Breast epithelium (tissue), 4 donors: Measurements from ENCODE around the gene OR9Q1. TPM values are rescaled to one million over a fixed set of nuclear protein-coding genes. Genes with fewer than 3 reads are reported as not detected.
"Not testable (repeated sequence)": the region's sequence is repeated elsewhere in the genome, so short reads cannot be mapped to it uniquely, and the experiment has no call there.

Source experiments
- DNase-seq, 2 donors: peaks; one replicate each; pipeline ENCODE4 v3.0.0-alpha.2; 2019; ENCODE audit warnings: low spot score in 2 of 2
- H3K27ac ChIP-seq, 2 donors: fragments of 200-600 bp; sonication (generic) in 1 of 2; one replicate each; pipeline ENCODE4 v1.5.1; 2016 to 2019; ENCODE audit warnings: mild to moderate bottlenecking in 1 of 2
- H3K27me3 ChIP-seq, 2 donors: fragments of 200-600 bp; sonication (generic) in 1 of 2; one replicate each; pipeline versions ENCODE4 v1.5.1 to v1.6.0; 2017 to 2019; ENCODE audit warnings: control low read depth in 1 of 2, mild to moderate bottlenecking in 1 of 2
- H3K36me3 ChIP-seq: fragments of 200-600 bp; one replicate; pipeline ENCODE4 v1.5.1; 2019
- H3K4me1 ChIP-seq, 2 donors: fragments of 200-600 bp; sonication (generic); one replicate each; pipeline ENCODE4 v1.5.1; 2016 to 2019; ENCODE audit warnings: control low read depth in 1 of 2
- H3K4me3 ChIP-seq, 3 donors: fragments of 200-600 bp; sonication (generic); 1 replicate in 2 of 3; 2 replicates in 1 of 3; pipeline ENCODE4 v1.5.1; 2016 to 2019; ENCODE audit warnings: mild to moderate bottlenecking in 3 of 3, moderate library complexity in 2 of 3
- H3K9me3 ChIP-seq, 2 donors: fragments of 200-600 bp; sonication (generic) in 1 of 2; one replicate each; pipeline ENCODE4 v1.5.1; 2016 to 2019; ENCODE audit warnings: control low read depth in 1 of 2
- CTCF ChIP-seq, 3 donors: fragments of 450-650 bp; IDR thresholded peaks; one replicate each; pipeline ENCODE4 v1.5.1; 2016 to 2017; ENCODE audit warnings: antibody characterized with exemption in 3 of 3, mild to moderate bottlenecking in 3 of 3, moderate library complexity in 3 of 3
- POLR2A ChIP-seq: fragments of 450-650 bp; IDR thresholded peaks from one replicate; pipeline ENCODE4 v1.6.1; 2016; ENCODE audit warnings: antibody characterized with exemption, mild to moderate bottlenecking, moderate library complexity
- POLR2AphosphoS5 ChIP-seq, 3 donors: sonication (generic); formaldehyde crosslinking; IDR thresholded peaks; one replicate each; pipeline ENCODE4 v1.6.1; 2017; ENCODE audit warnings: antibody characterized with exemption in 3 of 3
- intact Hi-C: fragments of 100-400 bp; cut with DNase I; formaldehyde crosslinking; loops from one replicate; pipeline ENCODE4 v1.15.1; 2023; ENCODE audit warnings: low total_unique reads
- total RNA-seq, 3 donors: library from RNA; depleted of rRNA; stranded (reverse); fragments of >200 nt; gene quantifications; one replicate each; pipeline ENCODE4 v1.1.0, GENCODE V29; 2016

Gene OR9Q1
- total RNA-seq, 3 donors from 2014 or later: not detected

GRCh38 chr11:57979532-57980079 is 44.1 kb upstream of the OR9Q1 start:
- no peak overlapping the region for H3K27ac ChIP-seq
- intact Hi-C loops: no loop called here
- no peak overlapping the region for H3K4me3 ChIP-seq
- no peaks in the 10 kb centered on the region for H3K36me3 ChIP-seq
- H3K27me3 ChIP-seq: no peaks in the 10 kb centered on the region
- DNase-seq: no peak
- H3K4me1 ChIP-seq: no peaks in the 10 kb centered on the region
- no peak for TF ChIP-seq POLR2AphosphoS5 (IDR thresholded peaks at IDR 0.05)
- no peak for TF ChIP-seq POLR2A
- TF ChIP-seq CTCF (IDR thresholded peaks at IDR 0.05): no peak
- H3K9me3 ChIP-seq: no peaks in the 10 kb centered on the region

- Histone ChIP-seq H3K36me3 (no peaks in the 10 kb centered on the region), H3K9me3 (no peaks in the 10 kb centered on the region), H3K4me1 (no peaks in the 10 kb centered on the region), H3K27me3 (no peaks in the 10 kb centered on the region), H3K27ac (no peak overlapping the region), H3K4me3 (no peak overlapping the region)
- TF ChIP-seq CTCF (IDR thresholded peaks at IDR 0.05): no peak
- TF ChIP-seq POLR2AphosphoS5 (IDR thresholded peaks at IDR 0.05): no peak
- no peak for TF ChIP-seq POLR2A
- intact Hi-C loops: no loop called here
- DNase-seq: no peak
These were observed 43.5 kb upstream of the OR9Q1 start for GRCh38 chr11:57980201-57980600.

GRCh38 chr11:57981536-57981935 is 42.1 kb upstream of the OR9Q1 start:
- Histone ChIP-seq H3K4me3 (no peak overlapping the region), H3K9me3 (no peaks in the 10 kb centered on the region), H3K4me1 (no peaks in the 10 kb centered on the region), H3K27ac (no peak overlapping the region), H3K27me3 (no peaks in the 10 kb centered on the region), H3K36me3 (no peaks in the 10 kb centered on the region)
- intact Hi-C loops: no loop called here
- no peak for DNase-seq
- TF ChIP-seq POLR2A (no peak), CTCF (IDR thresholded peaks at IDR 0.05) (no peak), POLR2AphosphoS5 (IDR thresholded peaks at IDR 0.05) (no peak)

GRCh38 chr11:57982776-57983175 is 40.9 kb upstream of the OR9Q1 start:
- intact Hi-C loops: no loop called here
- TF ChIP-seq POLR2A (no peak), CTCF (IDR thresholded peaks at IDR 0.05) (no peak), POLR2AphosphoS5 (IDR thresholded peaks at IDR 0.05) (no peak)
- H3K4me3 ChIP-seq: no peak overlapping the region
- no peak overlapping the region for H3K27ac ChIP-seq
- H3K4me1 ChIP-seq: no peaks in the 10 kb centered on the region
- H3K27me3 ChIP-seq: no peaks in the 10 kb centered on the region
- H3K9me3 ChIP-seq: no peaks in the 10 kb centered on the region
- no peak for DNase-seq
- H3K36me3 ChIP-seq: no peaks in the 10 kb centered on the region

- intact Hi-C loops: no loop called here
- Histone ChIP-seq H3K4me3 (no peak overlapping the region), H3K36me3 (no peaks in the 10 kb centered on the region), H3K27ac (no peak overlapping the region), H3K27me3 (no peaks in the 10 kb centered on the region), H3K4me1 (no peaks in the 10 kb centered on the region), H3K9me3 (no peaks in the 10 kb centered on the region)
- no peak for DNase-seq
- TF ChIP-seq POLR2A (no peak), CTCF (IDR thresholded peaks at IDR 0.05) (no peak), POLR2AphosphoS5 (IDR thresholded peaks at IDR 0.05) (no peak)
These were observed 40.5 kb upstream of the OR9Q1 start for GRCh38 chr11:57983191-57983590.

GRCh38 chr11:57999523-57999922 is 24.2 kb upstream of the OR9Q1 start:
- H3K4me1 ChIP-seq, DNase-seq, H3K27ac ChIP-seq, H3K27me3 ChIP-seq, H3K4me3 ChIP-seq, H3K36me3 ChIP-seq, intact Hi-C loops, H3K9me3 ChIP-seq: not testable (repeated sequence)

GRCh38 chr11:58000021-58000420 is 23.7 kb upstream of the OR9Q1 start:
- H3K27me3 ChIP-seq, H3K4me3 ChIP-seq, H3K9me3 ChIP-seq, intact Hi-C loops, H3K4me1 ChIP-seq, H3K27ac ChIP-seq, DNase-seq, H3K36me3 ChIP-seq: not testable (repeated sequence)
